Neural progenitor cell (in vitro differentiated cells): Measurements from ENCODE around the gene MEF2D. TPM values are rescaled to one million over a fixed set of nuclear protein-coding genes. Genes with fewer than 3 reads are reported as not detected.

Source experiments
- DNase-seq: peaks from one replicate; pipeline ENCODE4 v3.0.0-alpha.2; 2016; ENCODE audit warnings: low spot score
- H2AFZ ChIP-seq: fragments of 200-600 bp; sonication (generic); replicated peaks from 2 replicates; pipeline ENCODE4 v1.6.1; 2016; ENCODE audit warnings: antibody characterized with exemption
- H3F3A ChIP-seq: fragments of 200-600 bp; sonication (generic); 2 replicates; pipeline ENCODE4 v1.6.1; 2016; ENCODE audit warnings: antibody characterized with exemption, low read depth
- H3K27ac ChIP-seq: fragments of 200-600 bp; sonication (generic); 2 replicates; pipeline ENCODE4 v1.5.1; 2016; ENCODE audit warnings: mild to moderate bottlenecking
- H3K27me3 ChIP-seq: fragments of 200-600 bp; sonication (generic); 2 replicates; pipeline ENCODE4 v1.6.1; 2016; ENCODE audit warnings: mild to moderate bottlenecking, moderate library complexity
- H3K36me3 ChIP-seq: fragments of 200-600 bp; sonication (generic); 2 replicates; pipeline ENCODE4 v1.5.1; 2016
- H3K4me1 ChIP-seq: fragments of 200-600 bp; sonication (generic); 2 replicates; pipeline ENCODE4 v1.6.1; 2016; ENCODE audit warnings: mixed run types
- H3K4me2 ChIP-seq: fragments of 200-600 bp; sonication (generic); 2 replicates; pipeline ENCODE4 v1.6.1; 2016
- H3K4me3 ChIP-seq: fragments of 200-600 bp; sonication (generic); 2 replicates; pipeline ENCODE4 v1.5.1; 2016
- H3K79me2 ChIP-seq: fragments of 200-600 bp; sonication (generic); 2 replicates; pipeline ENCODE4 v1.6.1; 2016; ENCODE audit warnings: low read depth
- H3K9ac ChIP-seq: fragments of 200-600 bp; sonication (generic); 2 replicates; pipeline ENCODE4 v1.6.1; 2016
- H3K9me3 ChIP-seq: fragments of 200-600 bp; sonication (generic); 2 replicates; pipeline ENCODE4 v1.5.1; 2016; ENCODE audit warnings: low read depth
- H4K20me1 ChIP-seq: fragments of 200-600 bp; sonication (generic); 2 replicates; pipeline ENCODE4 v1.6.1; 2016; ENCODE audit warnings: low read depth
- H3K27ac Mint-ChIP-seq: 3 replicates; pipeline ENCODE4 v1.8.0; 2021; ENCODE audit warnings: mixed read lengths
- H3K27me3 Mint-ChIP-seq: 2 replicates; pipeline ENCODE4 v1.8.0; 2022; ENCODE audit warnings: low read depth, mild to moderate bottlenecking, inconsistent platforms, moderate library complexity, mixed read lengths; ENCODE audit not compliant: insufficient read depth
- H3K36me3 Mint-ChIP-seq: 3 replicates; pipeline ENCODE4 v1.8.0; 2021; ENCODE audit warnings: mixed read lengths
- H3K4me1 Mint-ChIP-seq: 3 replicates; pipeline ENCODE4 v1.8.0; 2021; ENCODE audit warnings: mixed read lengths
- H3K4me3 Mint-ChIP-seq: 3 replicates; pipeline ENCODE4 v1.8.0; 2021; ENCODE audit warnings: mild to moderate bottlenecking, moderate library complexity, mixed read lengths
- H3K9me3 Mint-ChIP-seq: 3 replicates; pipeline ENCODE4 v1.8.0; 2020; ENCODE audit warnings: mixed read lengths
- CTCF ChIP-seq: fragments of 200-600 bp; sonication (generic); IDR thresholded peaks from 2 replicates; pipeline ENCODE4 v1.5.1; 2017; ENCODE audit warnings: antibody characterized with exemption, mild to moderate bottlenecking
- EZH2 ChIP-seq: fragments of 200-600 bp; sonication (generic); IDR thresholded peaks from 2 replicates; pipeline ENCODE4 v1.6.1; 2017; ENCODE audit warnings: antibody characterized with exemption, mild to moderate bottlenecking, moderate library complexity
- EZH2phosphoT487 ChIP-seq: fragments of 200-600 bp; sonication (generic); IDR thresholded peaks from 2 replicates; pipeline ENCODE4 v1.6.1; 2017; ENCODE audit warnings: antibody characterized with exemption
- total RNA-seq: library from RNA; depleted of rRNA; stranded (reverse); fragments of >200 nt; gene quantifications from 2 replicates; pipeline ENCODE4 v1.2.3, GENCODE V29; 2015; ENCODE audit warnings: low replicate concordance

The MEF2D gene
- total RNA-seq, 1 donor from 2014 or later = 1.8 TPM

GRCh38 chr1:156461781-156462647 lies 38.6 kb downstream of the MEF2D start:
- Histone ChIP-seq H2AFZ (no peak overlapping the region), H3K4me2 (no peak overlapping the region), H3K27ac (no peak overlapping the region), H3F3A (peaks cover 13% of the 10 kb centered on the region), H3K27me3 (no peaks in the 10 kb centered on the region), H3K4me1 (no peaks in the 10 kb centered on the region), H3K9me3 (no peaks in the 10 kb centered on the region), H3K79me2 (no peaks in the 10 kb centered on the region), H3K4me3 (no peak overlapping the region), H3K36me3 (no peaks in the 10 kb centered on the region), H4K20me1 (no peaks in the 10 kb centered on the region), H3K9ac (no peak overlapping the region)
- TF ChIP-seq EZH2phosphoT487 = no peak
- no peak for TF ChIP-seq CTCF
- TF ChIP-seq EZH2 = no peak
- Mint-ChIP-seq H3K27me3 (peaks cover 7% of the 10 kb centered on the region), H3K4me1 (peaks cover 4% of the 10 kb centered on the region), H3K4me3 (no peak overlapping the region), H3K9me3 (no peaks in the 10 kb centered on the region), H3K36me3 (no peaks in the 10 kb centered on the region), H3K27ac (no peak overlapping the region)
- no peak for DNase-seq

- Mint-ChIP-seq H3K9me3 (no peaks in the 10 kb centered on the region), H3K4me3 (no peak overlapping the region), H3K36me3 (no peaks in the 10 kb centered on the region), H3K27ac (no peak overlapping the region), H3K4me1 (peaks cover 11% of the 10 kb centered on the region), H3K27me3 (peaks cover 7% of the 10 kb centered on the region)
- Histone ChIP-seq H3K27ac (no peak overlapping the region), H2AFZ (no peak overlapping the region), H3K4me2 (no peak overlapping the region), H3F3A (peaks cover 20% of the 10 kb centered on the region), H3K9ac (no peak overlapping the region), H3K9me3 (no peaks in the 10 kb centered on the region), H4K20me1 (no peaks in the 10 kb centered on the region), H3K79me2 (no peaks in the 10 kb centered on the region), H3K4me1 (no peaks in the 10 kb centered on the region), H3K27me3 (no peaks in the 10 kb centered on the region), H3K4me3 (no peak overlapping the region), H3K36me3 (no peaks in the 10 kb centered on the region)
- no peak for TF ChIP-seq CTCF
- no peak for TF ChIP-seq EZH2
- no peak for TF ChIP-seq EZH2phosphoT487
- no peak for DNase-seq
Observed at GRCh38 chr1:156461109-156461508, 39.5 kb downstream of the MEF2D start.

- no peak for TF ChIP-seq EZH2phosphoT487
- TF ChIP-seq CTCF = no peak
- no peak for TF ChIP-seq EZH2
- no peak overlapping the region for H3K4me3 ChIP-seq
- Mint-ChIP-seq H3K36me3 (no peaks in the 10 kb centered on the region), H3K4me3 (no peak overlapping the region), H3K4me1 (peaks cover 11% of the 10 kb centered on the region), H3K9me3 (no peaks in the 10 kb centered on the region), H3K27ac (no peak overlapping the region), H3K27me3 (peaks cover 7% of the 10 kb centered on the region)
- no peak overlapping the region for H3K4me2 ChIP-seq
- H3K4me1 ChIP-seq = no peaks in the 10 kb centered on the region
- H3K9me3 ChIP-seq = no peaks in the 10 kb centered on the region
- H2AFZ ChIP-seq = no peak overlapping the region
- H3K9ac ChIP-seq = no peak overlapping the region
- H3K36me3 ChIP-seq = no peaks in the 10 kb centered on the region
- no peak overlapping the region for H3K27ac ChIP-seq
- H3F3A ChIP-seq = peaks cover 22% of the 10 kb centered on the region
- no peaks in the 10 kb centered on the region for H3K79me2 ChIP-seq
- DNase-seq = no peak
- H4K20me1 ChIP-seq = no peaks in the 10 kb centered on the region
- H3K27me3 ChIP-seq = no peaks in the 10 kb centered on the region
Observed at GRCh38 chr1:156460525-156460924, 40.0 kb downstream of the MEF2D start.
